NAMALWA (cell line): ENCODE results near the gene PPP1R12B.

Experiments
- DNase-seq: peaks from one replicate; pipeline ENCODE4 v3.0.0-alpha.2; 2015; ENCODE audit warnings: low spot score

Gene PPP1R12B, protein sequence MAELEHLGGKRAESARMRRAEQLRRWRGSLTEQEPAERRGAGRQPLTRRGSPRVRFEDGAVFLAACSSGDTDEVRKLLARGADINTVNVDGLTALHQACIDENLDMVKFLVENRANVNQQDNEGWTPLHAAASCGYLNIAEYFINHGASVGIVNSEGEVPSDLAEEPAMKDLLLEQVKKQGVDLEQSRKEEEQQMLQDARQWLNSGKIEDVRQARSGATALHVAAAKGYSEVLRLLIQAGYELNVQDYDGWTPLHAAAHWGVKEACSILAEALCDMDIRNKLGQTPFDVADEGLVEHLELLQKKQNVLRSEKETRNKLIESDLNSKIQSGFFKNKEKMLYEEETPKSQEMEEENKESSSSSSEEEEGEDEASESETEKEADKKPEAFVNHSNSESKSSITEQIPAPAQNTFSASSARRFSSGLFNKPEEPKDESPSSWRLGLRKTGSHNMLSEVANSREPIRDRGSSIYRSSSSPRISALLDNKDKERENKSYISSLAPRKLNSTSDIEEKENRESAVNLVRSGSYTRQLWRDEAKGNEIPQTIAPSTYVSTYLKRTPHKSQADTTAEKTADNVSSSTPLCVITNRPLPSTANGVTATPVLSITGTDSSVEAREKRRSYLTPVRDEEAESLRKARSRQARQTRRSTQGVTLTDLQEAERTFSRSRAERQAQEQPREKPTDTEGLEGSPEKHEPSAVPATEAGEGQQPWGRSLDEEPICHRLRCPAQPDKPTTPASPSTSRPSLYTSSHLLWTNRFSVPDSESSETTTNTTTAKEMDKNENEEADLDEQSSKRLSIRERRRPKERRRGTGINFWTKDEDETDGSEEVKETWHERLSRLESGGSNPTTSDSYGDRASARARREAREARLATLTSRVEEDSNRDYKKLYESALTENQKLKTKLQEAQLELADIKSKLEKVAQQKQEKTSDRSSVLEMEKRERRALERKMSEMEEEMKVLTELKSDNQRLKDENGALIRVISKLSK

DNA sequence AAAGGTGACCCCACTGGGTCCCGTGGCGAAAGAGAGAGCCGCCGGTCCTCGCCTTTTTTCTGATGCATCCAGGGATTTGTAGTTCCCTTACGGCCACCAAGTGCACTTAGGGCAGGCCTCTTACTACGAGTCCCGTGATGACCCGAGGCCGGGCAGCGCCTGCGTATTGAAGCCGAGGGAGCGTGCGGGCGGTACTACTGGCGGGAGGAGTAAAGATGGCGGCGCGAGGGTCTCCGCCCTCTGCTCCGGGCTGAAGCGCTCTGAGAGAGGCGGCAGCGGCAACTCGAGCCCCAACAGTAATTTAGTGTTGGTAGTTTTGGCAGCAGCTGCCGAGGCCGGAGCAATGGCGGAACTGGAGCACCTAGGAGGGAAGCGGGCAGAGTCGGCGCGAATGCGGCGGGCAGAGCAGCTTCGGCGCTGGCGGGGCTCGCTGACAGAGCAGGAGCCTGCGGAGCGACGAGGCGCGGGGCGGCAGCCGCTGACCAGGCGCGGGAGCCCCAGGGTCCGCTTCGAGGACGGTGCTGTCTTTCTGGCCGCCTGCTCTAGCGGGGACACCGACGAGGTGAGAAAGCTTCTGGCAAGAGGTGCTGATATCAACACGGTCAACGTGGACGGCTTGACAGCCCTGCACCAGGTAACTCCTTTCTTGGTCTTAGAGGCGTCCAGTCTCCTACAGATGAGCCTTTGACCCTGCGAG lies at the start of gene PPP1R12B:
Gene PPP1R12B (plus strand): TSS at position 191 of the 697 bp plus-strand sequence. CDS start 153 bp downstream, at position 344.
- DNase-seq = peak; percentile 98

DNA sequence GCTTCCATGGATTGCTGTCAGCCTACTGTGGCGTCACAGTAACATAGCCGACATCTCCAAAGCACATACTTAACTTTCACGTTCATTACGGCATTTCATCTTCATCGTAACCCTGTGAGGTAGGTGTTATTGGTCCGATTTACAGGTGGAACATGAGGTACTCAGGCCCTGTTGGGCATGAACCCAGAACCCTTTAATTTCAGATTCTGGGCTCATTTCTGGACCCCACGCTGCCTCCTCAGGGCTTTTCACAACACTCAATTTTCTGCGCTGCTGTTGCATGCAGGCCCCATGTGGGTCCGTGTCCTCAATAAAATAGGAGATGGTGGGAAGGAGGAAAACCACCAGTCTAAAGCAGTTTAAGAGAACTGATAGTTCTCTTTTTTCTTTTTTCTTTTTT lies 46.3 kb upstream of the PPP1R12B start:
- DNase-seq = no peak

- DNase-seq = no peak
Measured at GRCh38 chr1:202304375-202304774, 44.1 kb upstream of the PPP1R12B start.

GRCh38 chr1:202305168-202305567 lies 43.3 kb upstream of the PPP1R12B start:
- DNase-seq = no peak

DNA sequence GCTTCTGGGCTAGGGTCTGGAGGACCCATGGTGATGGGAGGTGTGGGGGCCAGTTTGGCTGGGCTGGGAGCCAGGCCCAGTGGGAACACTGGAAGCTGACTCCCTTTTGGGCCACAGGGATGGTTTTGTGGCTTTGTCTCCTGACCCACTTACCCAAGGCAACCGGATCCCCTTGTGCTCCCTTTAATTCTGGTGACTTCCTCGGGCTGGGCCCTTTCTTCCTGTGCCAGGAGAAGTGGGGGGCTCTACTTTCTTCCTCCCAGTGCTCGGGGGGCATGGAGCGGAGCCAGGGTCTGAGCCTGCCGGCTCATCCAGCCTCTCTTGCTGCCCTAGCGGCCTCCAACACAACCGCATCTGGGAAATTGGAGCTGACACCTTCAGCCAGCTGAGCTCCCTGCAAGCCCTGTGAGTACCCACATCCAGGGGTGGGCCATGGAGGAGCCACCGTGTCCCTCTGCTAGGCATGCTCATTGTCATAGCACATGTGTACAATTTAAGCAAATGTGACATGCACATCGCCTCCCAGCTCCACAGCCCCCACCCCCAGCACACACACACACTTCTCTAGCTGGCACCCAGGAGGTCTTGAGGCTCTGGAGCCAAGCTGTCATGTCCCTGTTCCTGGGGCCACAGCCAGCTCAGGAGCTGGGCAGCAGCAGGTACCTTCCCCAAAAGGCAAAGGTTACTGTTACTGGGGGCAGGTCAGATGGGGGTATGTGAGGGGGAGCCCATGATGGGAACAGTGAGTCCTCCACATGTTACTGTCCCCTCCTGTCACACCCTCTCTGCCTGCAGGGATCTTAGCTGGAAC lies 41.8 kb upstream of the PPP1R12B start:
- no peak for DNase-seq

GRCh38 chr1:202310071-202310725 lies 38.3 kb upstream of the PPP1R12B start:
- no peak for DNase-seq

- DNase-seq = no peak
Measured at GRCh38 chr1:202310746-202311145, 37.8 kb upstream of the PPP1R12B start.

- DNase-seq = no peak
Measured at GRCh38 chr1:202311875-202312635, 36.4 kb upstream of the PPP1R12B start.

DNA sequence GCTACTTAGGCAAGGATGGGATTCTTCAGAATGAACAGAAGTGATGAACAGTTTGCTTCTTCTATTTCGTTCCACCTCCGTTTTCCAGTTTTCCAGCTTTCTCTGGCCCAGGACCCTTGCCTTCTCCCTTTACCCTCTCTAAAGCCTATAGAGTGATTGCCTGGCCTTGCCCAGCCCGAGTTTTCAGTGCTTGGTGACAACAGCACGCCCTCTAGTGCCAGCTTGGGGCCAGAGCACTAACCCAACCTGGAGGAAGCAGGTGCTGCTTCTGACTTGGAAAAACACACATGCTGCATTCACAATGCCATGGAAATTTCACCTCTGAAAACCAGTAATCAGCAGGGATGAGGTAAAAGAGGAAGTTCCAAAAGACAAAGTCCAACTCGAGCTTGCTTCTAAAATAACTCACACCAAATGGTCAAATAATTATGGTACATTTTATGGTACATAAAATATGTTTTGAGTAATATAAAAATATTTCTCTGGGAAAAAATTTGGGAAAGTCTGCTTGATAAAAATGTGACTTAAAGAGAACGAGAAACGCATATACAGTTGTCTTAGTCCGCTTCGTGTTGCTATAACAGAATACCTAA lies 32.8 kb upstream of the PPP1R12B start:
- peak; percentile 81 for DNase-seq

- DNase-seq = peak; percentile 12
Measured at GRCh38 chr1:202316186-202316585, 32.3 kb upstream of the PPP1R12B start.

- DNase-seq = no peak
Measured at GRCh38 chr1:202317941-202318925, 30.3 kb upstream of the PPP1R12B start.

GRCh38 chr1:202319381-202320080 lies 29.0 kb upstream of the PPP1R12B start:
- DNase-seq = no peak

GRCh38 chr1:202320081-202320405 lies 28.5 kb upstream of the PPP1R12B start:
- DNase-seq = no peak

DNA sequence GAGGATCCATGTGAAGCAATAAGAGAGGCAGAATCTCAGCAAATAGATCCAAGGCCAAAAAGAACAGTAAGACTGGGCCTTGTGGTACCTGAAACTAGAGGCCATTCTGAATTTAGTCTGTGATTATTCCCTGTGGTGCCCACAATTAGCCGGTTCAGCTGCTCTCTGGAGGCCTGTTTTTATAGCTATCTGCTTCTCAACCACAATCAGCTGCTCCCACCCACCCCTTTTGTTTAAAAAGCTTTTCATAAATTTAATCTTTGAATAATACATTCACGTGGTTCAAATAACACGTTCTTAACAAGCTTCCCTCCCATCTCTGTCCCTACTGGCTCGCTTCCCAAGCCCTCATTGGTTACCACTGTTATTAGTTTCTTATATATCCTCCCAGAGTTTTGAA lies 24.8 kb upstream of the PPP1R12B start:
- DNase-seq = no peak

- no peak for DNase-seq
Measured at GRCh38 chr1:202324646-202325045, 23.9 kb upstream of the PPP1R12B start.

DNA sequence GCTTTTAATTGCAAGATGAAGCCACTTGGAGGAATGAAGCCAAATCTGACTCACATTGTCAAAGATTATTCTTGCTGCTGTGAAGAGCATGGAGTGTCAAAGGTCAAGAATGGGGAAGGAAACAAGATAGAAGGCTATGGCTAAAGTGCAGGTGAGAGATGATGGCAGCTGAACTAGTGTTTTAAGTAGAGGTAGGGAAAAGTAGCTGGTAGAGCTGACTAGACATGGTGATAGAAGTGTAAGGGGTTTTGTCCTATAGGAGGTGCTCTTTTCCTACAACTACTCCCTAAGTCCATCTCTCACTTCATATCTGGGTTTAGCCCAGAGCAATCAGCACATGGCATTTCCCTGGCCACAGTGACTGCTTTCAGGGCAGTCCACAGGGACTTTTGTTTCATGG lies 18.6 kb upstream of the PPP1R12B start:
- no peak for DNase-seq

- DNase-seq = no peak
Measured at GRCh38 chr1:202333861-202334260, 14.6 kb upstream of the PPP1R12B start.
